Stomach (tissue), 9 donors: ENCODE measurements around the gene FOXJ3. TPM values are rescaled to one million over a fixed set of nuclear protein-coding genes. Genes with fewer than 3 reads are reported as not detected.
"Not testable (repeated sequence)": the region's sequence is repeated elsewhere in the genome, so short reads cannot be mapped to it uniquely, and the experiment has no call there.

ENCODE experiments used
- DNase-seq, 2 donors: peaks; one replicate each; pipeline versions ENCODE4 v3.0.0 to v3.0.0-alpha.2; 2013 to 2019
- H3K27ac ChIP-seq, 5 donors: fragments of 200-600 bp in 4 of 5; sonication (generic) in 4 of 5; one replicate each; pipeline ENCODE4 v1.5.1; 2013 to 2019; ENCODE audit warnings: mild to moderate bottlenecking in 1 of 5, moderate library complexity in 1 of 5
- H3K27me3 ChIP-seq, 3 donors: fragments of 200-600 bp; sonication (generic); one replicate each; pipeline ENCODE4 v1.5.1; 2017 to 2019; ENCODE audit warnings: mixed run types in 1 of 3
- H3K36me3 ChIP-seq, 4 donors: fragments of 200-600 bp; sonication (generic); 1 replicate in 3 of 4; 2 replicates in 1 of 4; pipeline ENCODE4 v1.5.1; 2016 to 2019
- H3K4me1 ChIP-seq, 4 donors: fragments of 200-600 bp; sonication (generic); one replicate each; pipeline ENCODE4 v1.5.1; 2016 to 2019
- H3K4me3 ChIP-seq, 4 donors: fragments of 200-600 bp; sonication (generic) in 3 of 4; one replicate each; pipeline ENCODE4 v1.5.1; 2016 to 2019; ENCODE audit warnings: mild to moderate bottlenecking in 1 of 4
- H3K9me3 ChIP-seq, 4 donors: fragments of 200-600 bp; sonication (generic); one replicate each; pipeline ENCODE4 v1.5.1; 2016 to 2019
- CTCF ChIP-seq, 7 experiments: fragments of 450-650 bp in 4 of 7; fragments of 200-600 bp in 3 of 7; sonication (generic) in 3 of 7; IDR thresholded peaks; one replicate each; pipeline ENCODE4 v1.5.1; 2016 to 2019; ENCODE audit warnings: antibody characterized with exemption in 7 of 7, control low read depth in 2 of 7, mild to moderate bottlenecking in 1 of 7
- EP300 ChIP-seq: sonication (generic); formaldehyde crosslinking; IDR thresholded peaks from one replicate; pipeline ENCODE4 v1.6.1; 2017; ENCODE audit warnings: antibody characterized with exemption
- POLR2A ChIP-seq, 4 donors: fragments of 450-650 bp; IDR thresholded peaks; one replicate each; pipeline ENCODE4 v1.6.1; 2016; ENCODE audit warnings: antibody characterized with exemption in 4 of 4, control low read depth in 2 of 4, mild to moderate bottlenecking in 1 of 4, moderate library complexity in 1 of 4
- POLR2AphosphoS5 ChIP-seq, 3 donors: sonication (generic); formaldehyde crosslinking; IDR thresholded peaks; one replicate each; pipeline ENCODE4 v1.6.1; 2016; ENCODE audit warnings: antibody characterized with exemption in 3 of 3
- WGBS, 5 donors: extraction: QIAGEN DNeasy Blood & Tissue Kit in 3 of 5; methylation state at CpG; one replicate each; pipeline versions ENCODE4 v1.1.5 to v1.1.7; 2013 to 2018; 5-methylcytosine and 5-hydroxymethylcytosine counted together
- intact Hi-C: fragments of 100-400 bp; cut with DNase I; formaldehyde crosslinking; loops from one replicate; pipeline ENCODE4 v1.15.1; 2023; ENCODE audit warnings: low total_unique reads
- polyA plus RNA-seq, 3 donors: library from polyadenylated mRNA; stranded (reverse); fragments of 200-250 nt; gene quantifications; one replicate each; pipeline ENCODE4 v1.2.3, GENCODE V29; 2013
- total RNA-seq, 5 donors: library from RNA; depleted of rRNA; stranded (reverse); fragments of >200 nt; gene quantifications; one replicate each; pipeline versions ENCODE4 v1.1.0 to v1.2.3, GENCODE V29; 2014 to 2016
- donor health status: healthy with polysubstance abuse.
- donor health status: Bipolar disorder and iron deficiency.
- donor health status: healthy.

The FOXJ3 gene
- total and polyA plus RNA-seq, 8 donors = 8.3 to 57.3 (median 12.3) TPM

- Histone ChIP-seq H3K9me3 (no peaks in the 10 kb centered on the region), H3K27ac (no peak overlapping the region), H3K36me3 (peaks cover 0 to 15% (median 6%) of the 10 kb centered on the region in 4 donors), H3K4me3 (no peak overlapping the region), H3K4me1 (peaks cover 14 to 47% (median 26%) of the 10 kb centered on the region in 4 donors), H3K27me3 (no peaks in the 10 kb centered on the region)
- no peak for DNase-seq
- TF ChIP-seq POLR2A (IDR thresholded peaks at IDR 0.05) = no peak
- no peak for TF ChIP-seq POLR2AphosphoS5 (IDR thresholded peaks at IDR 0.05)
- TF ChIP-seq EP300 = no peak
- TF ChIP-seq CTCF (IDR thresholded peaks at IDR 0.05) = no peak
- WGBS, 5 donors = 70 to 81% (median 76%) methylated on average over 5 to 6 of the region's 6 CpGs
- intact Hi-C loops = no loop called here
Measured at GRCh38 chr1:42209526-42210251, 125.3 kb downstream of the FOXJ3 start.

GRCh38 chr1:42206930-42207329 is 128.1 kb downstream of the FOXJ3 start:
- WGBS, 5 donors = 95 to 99% (median 99%) methylated on average over 2 of the region's 2 CpGs
- H3K4me3 ChIP-seq, intact Hi-C loops, H3K27ac ChIP-seq, DNase-seq, H3K27me3 ChIP-seq, H3K9me3 ChIP-seq: not testable (repeated sequence)
- H3K4me1 ChIP-seq = peaks cover 7 to 35% (median 16%) of the 10 kb centered on the region in 4 donors
- peaks cover 0 to 32% (median 22%) of the 10 kb centered on the region in 4 donors for H3K36me3 ChIP-seq

GRCh38 chr1:42206164-42206563 is 128.9 kb downstream of the FOXJ3 start:
- Histone ChIP-seq H3K27me3 (no peaks in the 10 kb centered on the region), H3K36me3 (peaks cover 0 to 34% (median 25%) of the 10 kb centered on the region in 4 donors), H3K27ac (no peak overlapping the region), H3K4me1 (peaks cover 7 to 29% (median 14%) of the 10 kb centered on the region in 4 donors), H3K4me3 (no peak overlapping the region), H3K9me3 (peaks cover 0 to 9% (median 0%) of the 10 kb centered on the region in 4 donors)
- TF ChIP-seq CTCF (IDR thresholded peaks at IDR 0.05) (no peak), POLR2AphosphoS5 (IDR thresholded peaks at IDR 0.05) (no peak), EP300 (no peak)
- 76 to 83% (median 80%) methylated on average over 3 of the region's 3 CpGs for whole genome bisulfite sequencing, 5 donors
- intact Hi-C loops = no loop called here
- DNase-seq = no peak

- Histone ChIP-seq H3K27ac (no peak overlapping the region), H3K27me3 (no peaks in the 10 kb centered on the region), H3K9me3 (peaks cover 0 to 9% (median 0%) of the 10 kb centered on the region in 4 donors), H3K4me3 (no peak overlapping the region), H3K36me3 (peaks cover 0 to 54% (median 41%) of the 10 kb centered on the region in 4 donors), H3K4me1 (peaks cover 0 to 6% (median 0%) of the 10 kb centered on the region in 4 donors)
- intact Hi-C loops = no loop called here
- TF ChIP-seq POLR2A (IDR thresholded peaks at IDR 0.05) = no peak
- TF ChIP-seq CTCF (IDR thresholded peaks at IDR 0.05) = no peak
- no peak for TF ChIP-seq POLR2AphosphoS5 (IDR thresholded peaks at IDR 0.05)
- TF ChIP-seq EP300 = no peak
- DNase-seq = no peak
Measured at GRCh38 chr1:42201986-42202385, 133.0 kb downstream of the FOXJ3 start.

- H3K9me3 ChIP-seq = peaks cover 0 to 9% (median 0%) of the 10 kb centered on the region in 4 donors
- peaks cover 14 to 77% (median 66%) of the 10 kb centered on the region in 4 donors for H3K36me3 ChIP-seq
- 35 to 64% (median 58%) methylated on average over 5 of the region's 5 CpGs for WGBS, 5 donors
- intact Hi-C loops = no loop called here
- no peak overlapping the region for H3K27ac ChIP-seq
- peaks cover 0 to 6% (median 0%) of the 10 kb centered on the region in 4 donors for H3K4me1 ChIP-seq
- no peak for DNase-seq
- TF ChIP-seq EP300 = no peak
- no peak for TF ChIP-seq POLR2A (IDR thresholded peaks at IDR 0.05)
- H3K4me3 ChIP-seq = no peak overlapping the region
- H3K27me3 ChIP-seq = no peaks in the 10 kb centered on the region
Measured at GRCh38 chr1:42198251-42198650, 136.8 kb downstream of the FOXJ3 start.
